ENCODE data around the gene KPNB1.

The KPNB1 gene

DNA sequence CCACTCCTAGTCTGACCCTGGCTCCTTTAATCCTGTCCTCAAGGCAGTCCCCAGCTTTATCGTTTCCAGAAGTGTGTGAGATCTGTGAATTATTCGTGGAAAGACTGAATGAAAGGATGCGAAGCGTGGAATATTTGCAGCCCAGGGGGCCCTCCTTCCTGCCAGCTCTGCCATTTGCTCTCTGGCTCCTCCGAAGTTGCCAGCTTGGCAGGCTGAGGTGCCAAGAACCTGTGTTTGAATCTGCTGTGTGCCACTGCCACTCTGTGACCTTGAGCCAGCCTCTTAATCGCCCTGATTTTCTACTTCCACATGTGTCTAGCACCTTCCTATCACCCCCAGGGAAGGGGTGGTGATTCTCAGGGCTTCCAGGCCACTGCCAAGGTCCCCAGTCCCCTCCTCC is 55.0 kb downstream of the KPNB1 start:
- Histone ChIP-seq H3K27me3 (ENCODE audit: insufficient read depth, low read depth) (no peaks in the 10 kb centered on the region), H3K9ac (no peak overlapping the region), H3K4me2 (no peak overlapping the region), H3K4me3 (IDR thresholded peaks at IDR 0.05; ENCODE audit: insufficient read depth, low read depth, low read length) (no peak overlapping the region), H3K4me1 (ENCODE audit: low read depth, poor library complexity, severe bottlenecking) (peaks cover 28% of the 10 kb centered on the region), H3K79me2 (ENCODE audit: insufficient read depth, low read depth) (no peaks in the 10 kb centered on the region), H3K27ac (no peak overlapping the region), H3K36me3 (ENCODE audit: insufficient read depth) (no peaks in the 10 kb centered on the region), H4K20me1 (ENCODE audit: insufficient read depth) (no peaks in the 10 kb centered on the region), H2AFZ (ENCODE audit: low read depth) (no peak overlapping the region)
- TF ChIP-seq, protein P1, sequence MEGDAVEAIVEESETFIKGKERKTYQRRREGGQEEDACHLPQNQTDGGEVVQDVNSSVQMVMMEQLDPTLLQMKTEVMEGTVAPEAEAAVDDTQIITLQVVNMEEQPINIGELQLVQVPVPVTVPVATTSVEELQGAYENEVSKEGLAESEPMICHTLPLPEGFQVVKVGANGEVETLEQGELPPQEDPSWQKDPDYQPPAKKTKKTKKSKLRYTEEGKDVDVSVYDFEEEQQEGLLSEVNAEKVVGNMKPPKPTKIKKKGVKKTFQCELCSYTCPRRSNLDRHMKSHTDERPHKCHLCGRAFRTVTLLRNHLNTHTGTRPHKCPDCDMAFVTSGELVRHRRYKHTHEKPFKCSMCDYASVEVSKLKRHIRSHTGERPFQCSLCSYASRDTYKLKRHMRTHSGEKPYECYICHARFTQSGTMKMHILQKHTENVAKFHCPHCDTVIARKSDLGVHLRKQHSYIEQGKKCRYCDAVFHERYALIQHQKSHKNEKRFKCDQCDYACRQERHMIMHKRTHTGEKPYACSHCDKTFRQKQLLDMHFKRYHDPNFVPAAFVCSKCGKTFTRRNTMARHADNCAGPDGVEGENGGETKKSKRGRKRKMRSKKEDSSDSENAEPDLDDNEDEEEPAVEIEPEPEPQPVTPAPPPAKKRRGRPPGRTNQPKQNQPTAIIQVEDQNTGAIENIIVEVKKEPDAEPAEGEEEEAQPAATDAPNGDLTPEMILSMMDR (conservative IDR thresholded peaks at IDR 0.05; ENCODE audit: low read depth, low read length): no peak

DNA sequence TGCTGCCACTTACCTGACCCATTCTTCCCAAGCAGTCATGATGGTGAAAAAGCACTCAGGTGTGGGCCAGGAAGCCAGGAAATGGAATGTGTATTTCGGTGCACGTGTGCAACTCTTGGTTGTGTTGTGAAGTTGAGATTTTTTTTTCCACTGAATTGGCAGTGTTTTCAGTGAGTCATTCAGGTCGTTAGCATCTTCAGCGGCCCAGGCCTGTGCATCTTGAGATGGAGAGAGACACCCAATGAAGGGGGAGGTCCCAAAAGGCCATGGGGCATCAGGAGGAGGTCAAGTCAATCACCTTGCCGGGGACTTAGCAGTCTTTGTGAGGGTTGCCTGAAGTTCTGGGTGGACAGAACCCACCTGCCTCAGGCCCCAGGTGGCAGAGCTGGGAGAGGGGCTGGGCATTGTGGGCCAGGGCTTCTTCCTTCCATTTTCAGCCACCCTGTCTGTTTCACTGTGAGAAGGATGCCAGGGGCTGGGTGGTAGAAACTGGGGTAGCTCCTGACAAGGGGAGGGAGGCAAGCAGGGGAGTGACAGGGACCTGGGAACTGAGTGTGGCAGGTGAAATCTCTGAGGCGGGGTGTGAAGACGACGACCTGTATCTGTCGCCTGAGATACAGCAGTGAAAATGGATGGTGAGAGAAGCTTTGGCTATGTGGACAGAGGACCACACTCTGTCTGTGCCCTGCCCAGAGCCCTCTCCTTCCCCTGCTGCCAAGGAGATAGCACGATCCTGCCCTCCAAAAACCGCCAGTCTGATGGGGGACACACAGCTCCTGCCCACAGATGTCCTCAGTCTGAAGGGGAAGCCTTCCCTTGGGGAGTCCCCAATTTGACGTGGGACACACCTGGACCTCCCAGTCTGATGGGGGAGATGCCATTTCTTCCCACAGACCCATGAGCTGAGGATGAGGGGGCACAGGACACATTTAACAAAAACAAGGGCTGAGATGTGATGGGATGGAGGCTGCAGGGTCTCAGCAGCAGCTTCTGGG is 56.1 kb downstream of the KPNB1 start:
- TF ChIP-seq, protein P1 (conservative IDR thresholded peaks at IDR 0.05; ENCODE audit: low read depth, low read length): no peak
- Histone ChIP-seq H2AFZ (ENCODE audit: low read depth) (no peak overlapping the region), H3K4me2 (peak overlapping the region; percentile 54; the same call in 1 of the 2 replicates), H3K36me3 (ENCODE audit: insufficient read depth) (no peaks in the 10 kb centered on the region), H3K9ac (no peak overlapping the region; the same call in 1 of the 2 replicates), H3K4me1 (ENCODE audit: low read depth, poor library complexity, severe bottlenecking) (peaks cover 28% of the 10 kb centered on the region), H3K79me2 (ENCODE audit: insufficient read depth, low read depth) (no peaks in the 10 kb centered on the region), H3K27ac (no peak overlapping the region), H4K20me1 (ENCODE audit: insufficient read depth) (no peaks in the 10 kb centered on the region), H3K4me3 (IDR thresholded peaks at IDR 0.05; ENCODE audit: insufficient read depth, low read depth, low read length) (no peak overlapping the region), H3K27me3 (ENCODE audit: insufficient read depth, low read depth) (no peaks in the 10 kb centered on the region)

DNA sequence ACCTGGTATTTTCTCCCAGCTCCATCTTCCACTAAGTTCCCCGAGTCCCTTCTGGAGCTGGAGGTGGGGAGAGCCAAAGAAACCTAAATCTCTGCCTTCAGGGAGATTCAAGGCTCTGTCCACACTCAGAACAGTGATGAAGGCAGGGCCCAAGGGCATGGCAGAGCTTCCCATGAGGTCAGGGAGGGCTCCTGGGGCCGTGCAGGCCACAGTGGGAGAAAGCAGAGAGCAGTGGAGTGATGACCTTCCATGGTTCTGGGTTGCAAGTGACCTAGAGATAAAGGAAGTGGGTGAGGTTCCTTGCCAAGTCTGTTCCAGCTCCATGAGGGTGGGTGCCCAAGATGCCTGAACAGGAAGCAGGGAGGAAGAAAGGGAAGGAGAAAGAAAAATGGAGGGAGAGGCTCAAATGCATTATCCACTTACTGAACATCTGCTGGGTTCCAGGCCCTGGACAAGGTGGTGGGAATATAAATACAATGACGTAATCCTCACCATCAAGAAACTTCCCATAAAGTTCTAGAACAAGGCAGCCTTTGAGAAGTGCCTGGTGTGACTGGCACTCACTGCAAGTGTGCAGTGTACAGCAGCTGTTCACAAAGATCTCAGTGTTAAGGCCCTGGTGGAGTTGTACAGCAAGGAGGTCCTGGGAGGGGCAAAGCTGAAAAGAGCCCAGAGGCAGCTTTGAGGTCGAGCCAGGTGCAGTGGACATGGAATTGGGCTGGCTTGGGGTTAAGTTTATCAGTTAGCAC is 57.5 kb downstream of the KPNB1 start:
- Histone ChIP-seq H3K79me2 (ENCODE audit: insufficient read depth, low read depth) (no peaks in the 10 kb centered on the region), H2AFZ (ENCODE audit: low read depth) (no peak overlapping the region), H3K27ac (no peak overlapping the region), H3K4me2 (peak overlapping the region; percentile 54), H3K4me1 (ENCODE audit: low read depth, poor library complexity, severe bottlenecking) (peaks cover 28% of the 10 kb centered on the region), H4K20me1 (ENCODE audit: insufficient read depth) (no peaks in the 10 kb centered on the region), H3K27me3 (ENCODE audit: insufficient read depth, low read depth) (no peaks in the 10 kb centered on the region), H3K9ac (no peak overlapping the region), H3K36me3 (ENCODE audit: insufficient read depth) (no peaks in the 10 kb centered on the region), H3K4me3 (IDR thresholded peaks at IDR 0.05; ENCODE audit: insufficient read depth, low read depth, low read length) (no peak overlapping the region)
- TF ChIP-seq, protein P1 (conservative IDR thresholded peaks at IDR 0.05; ENCODE audit: low read depth, low read length): no peak

DNA sequence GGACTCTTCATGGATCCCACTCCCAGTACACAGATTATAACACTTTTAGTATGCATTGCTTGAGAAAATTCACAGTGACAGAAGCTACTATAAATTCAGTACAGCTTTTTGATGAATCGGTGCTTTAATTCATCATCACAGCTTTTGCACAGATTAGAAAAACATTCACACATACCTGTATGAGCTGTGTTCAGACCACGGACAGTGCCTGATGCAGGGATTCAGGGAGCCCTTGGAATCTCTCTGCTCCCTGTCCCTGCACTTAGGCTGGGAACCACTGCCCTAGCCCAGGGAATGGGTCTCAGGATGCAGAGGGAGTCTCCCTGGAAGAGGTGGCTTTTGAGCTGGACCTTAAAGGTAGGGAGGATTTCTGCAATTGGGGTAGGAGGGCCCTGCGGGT is 58.2 kb downstream of the KPNB1 start:
- Histone ChIP-seq H3K9ac (no peak overlapping the region), H3K79me2 (ENCODE audit: insufficient read depth, low read depth) (no peaks in the 10 kb centered on the region), H3K4me3 (IDR thresholded peaks at IDR 0.05; ENCODE audit: insufficient read depth, low read depth, low read length) (no peak overlapping the region), H3K27ac (no peak overlapping the region), H3K4me2 (no peak overlapping the region), H4K20me1 (ENCODE audit: insufficient read depth) (no peaks in the 10 kb centered on the region), H3K27me3 (ENCODE audit: insufficient read depth, low read depth) (no peaks in the 10 kb centered on the region; the same call in 1 of the 2 replicates), H3K36me3 (ENCODE audit: insufficient read depth) (no peaks in the 10 kb centered on the region), H2AFZ (ENCODE audit: low read depth) (no peak overlapping the region), H3K4me1 (ENCODE audit: low read depth, poor library complexity, severe bottlenecking) (peaks cover 28% of the 10 kb centered on the region)
- TF ChIP-seq, protein P1 (conservative IDR thresholded peaks at IDR 0.05; ENCODE audit: low read depth, low read length): no peak

Measured in KMS-11 (cell line).